NB4 (cell line): ENCODE results near the gene PPP1R1B.

Source experiments
- DNase-seq: peaks from one replicate; pipeline ENCODE4 v3.0.0; 2010; ENCODE audit warnings: low read depth
- H3K4me3 ChIP-seq: one replicate; pipeline ENCODE4 v1.5.1; 2011; ENCODE audit warnings: mild to moderate bottlenecking, low read depth, low read length, moderate library complexity
- CTCF ChIP-seq: IDR thresholded peaks from one replicate; pipeline ENCODE4 v1.5.1; 2012; ENCODE audit warnings: low read depth, low read length
- MAX ChIP-seq: IDR thresholded peaks from 2 replicates; pipeline ENCODE4 v1.6.1; 2011; ENCODE audit warnings: low read depth, low read length
- MYC ChIP-seq: IDR thresholded peaks from 2 replicates; pipeline ENCODE4 v1.6.1; 2011; ENCODE audit warnings: low read depth, low read length
- POLR2A ChIP-seq: IDR thresholded peaks from 2 replicates; pipeline ENCODE4 v1.6.1; 2011; ENCODE audit warnings: mild to moderate bottlenecking; ENCODE audit not compliant: insufficient read length; ENCODE audit errors: extremely low read depth

PPP1R1B gene

GRCh38 chr17:39642291-39643074 is 15.7 kb downstream of the PPP1R1B start:
- TF ChIP-seq MYC, result no peak
- no peak for TF ChIP-seq POLR2A
- TF ChIP-seq MAX, result no peak
- no peak for TF ChIP-seq CTCF
- DNase-seq, result no peak
- no peak overlapping the region for H3K4me3 ChIP-seq

- no peak overlapping the region for H3K4me3 ChIP-seq
- TF ChIP-seq MYC (no peak), MAX (no peak), POLR2A (no peak), CTCF (no peak)
- peak; percentile 44 for DNase-seq
These were observed 16.5 kb downstream of the PPP1R1B start for GRCh38 chr17:39643271-39643670.

- H3K4me3 ChIP-seq, result no peak overlapping the region
- no peak for DNase-seq
- no peak for TF ChIP-seq POLR2A
- TF ChIP-seq MYC, result no peak
- TF ChIP-seq MAX, result no peak
- no peak for TF ChIP-seq CTCF
These were observed 20.5 kb downstream of the PPP1R1B start for GRCh38 chr17:39647256-39647655.

- no peak for TF ChIP-seq CTCF
- TF ChIP-seq MYC, result no peak
- no peak for TF ChIP-seq MAX
- no peak for TF ChIP-seq POLR2A
- DNase-seq, result no peak
- no peak overlapping the region for H3K4me3 ChIP-seq
These were observed 22.0 kb downstream of the PPP1R1B start for GRCh38 chr17:39648616-39649366.

GRCh38 chr17:39650121-39650579 is 23.4 kb downstream of the PPP1R1B start:
- no peak overlapping the region for H3K4me3 ChIP-seq
- TF ChIP-seq CTCF (no peak), MYC (no peak), MAX (no peak), POLR2A (no peak)
- DNase-seq, result no peak
